K562 (cell line): ENCODE data around the gene NEDD9. TPM values are rescaled to one million over a fixed set of nuclear protein-coding genes. Genes with fewer than 3 reads are reported as not detected.

Experiments
- ATAC-seq: fragments of 200-7000 bp; cut with Tn5 transposase; 3 replicates; pipeline ENCODE4 v1.9.1; 2020; ENCODE audit warnings: moderate library complexity
- BruUV-seq: library from RNA; stranded (reverse); fragments of 400-500 nt; replicated peaks from 2 replicates; lab custom pipeline; 2021; lab: Mats Ljungman, UMichigan
- CTCF ChIA-PET: fragments of 300-600 bp; formaldehyde crosslinking; extraction: SDS; loops from one replicate; lab custom pipeline; 2021; ENCODE audit warnings: low intra/inter-chr PET ratio; lab: Yijun Ruan, JAX
- POLR2A ChIA-PET: fragments of 300-600, 350-650 bp; sonication (Branson Sonifier 250); formaldehyde crosslinking; extraction: SDS; loops from one replicate; lab custom pipeline; 2021; ENCODE audit warnings: antibody characterized with exemption, inconsistent platforms; lab: Yijun Ruan, JAX
- DNase-seq, 4 experiments: peaks; one replicate each; pipeline versions ENCODE4 v3.0.0 to v3.0.0-alpha.2; 2011 to 2018; ENCODE audit warnings: low spot score in 3 of 4, mixed read lengths in 3 of 4; ENCODE audit errors: extremely low read depth in 1 of 4
- FAIRE-seq: peaks from 2 replicates; lab custom pipeline; 2011; peaks lifted over from hg19 to GRCh38; lab: Jason Lieb, UNC
- H2AFZ ChIP-seq: 2 replicates; pipeline ENCODE4 v1.6.0; 2011; ENCODE audit warnings: low read depth, low read length, control low read depth, inconsistent platforms
- H3K27ac ChIP-seq: fragments of 200-600 bp; 3 replicates; pipeline ENCODE4 v1.8.0; 2011; ENCODE audit warnings: low read depth, mild to moderate bottlenecking, control low read depth, inconsistent platforms, low read length, moderate library complexity, mixed read lengths; ENCODE audit errors: extremely low read depth
- H3K27me3 ChIP-seq, 2 experiments: fragments of 300-600 bp in 1 of 2; 2 replicates in 1 of 2; 3 replicates in 1 of 2; pipeline versions ENCODE4 v1.6.0 to v1.8.0; 2011; ENCODE audit warnings: inconsistent platforms in 2 of 2, low read length in 2 of 2, mild to moderate bottlenecking in 1 of 2, mixed read lengths in 1 of 2, moderate library complexity in 1 of 2; ENCODE audit not compliant: control insufficient read depth in 2 of 2, insufficient read depth in 2 of 2
- H3K36me3 ChIP-seq: fragments of 300-600 bp; 3 replicates; pipeline ENCODE4 v1.8.0; 2011; ENCODE audit warnings: mild to moderate bottlenecking, low read length, inconsistent platforms; ENCODE audit not compliant: control insufficient read depth, insufficient read depth
- H3K4me1 ChIP-seq, 2 experiments: fragments of 200-600 bp in 1 of 2; replicated peaks in 1 of 2; 2 replicates in 1 of 2; 3 replicates in 1 of 2; pipeline versions ENCODE4 v1.5.1 to v1.8.0; 2011; ENCODE audit warnings: inconsistent platforms in 2 of 2, low read length in 2 of 2, mild to moderate bottlenecking in 1 of 2, mixed read lengths in 1 of 2, moderate library complexity in 1 of 2; ENCODE audit not compliant: control insufficient read depth in 2 of 2, insufficient read depth in 2 of 2
- H3K4me2 ChIP-seq: 2 replicates; pipeline ENCODE4 v1.6.1; 2011; ENCODE audit warnings: low read length, control low read depth, inconsistent platforms, mixed read lengths; ENCODE audit not compliant: insufficient read depth
- H3K4me3 ChIP-seq: fragments of 200-600 bp; sonication (generic), shearing (Covaris generic); 2 replicates; pipeline ENCODE4 v1.5.1; 2016; ENCODE audit warnings: control low read depth, inconsistent platforms
- H3K79me2 ChIP-seq: fragments of 200-600 bp; 3 replicates; pipeline ENCODE4 v1.8.0; 2011; ENCODE audit warnings: low read length, inconsistent platforms; ENCODE audit not compliant: control insufficient read depth, insufficient read depth
- H3K9ac ChIP-seq, 2 experiments: 2 replicates each; pipeline versions ENCODE4 v1.6.0 to v1.6.1; 2011; ENCODE audit warnings: low read depth in 2 of 2, low read length in 2 of 2, control low read depth in 1 of 2, inconsistent platforms in 1 of 2, mild to moderate bottlenecking in 1 of 2, mixed read lengths in 1 of 2; ENCODE audit not compliant: insufficient read depth in 1 of 2
- H3K9me1 ChIP-seq: one replicate; pipeline ENCODE4 v1.6.0; 2011; ENCODE audit warnings: inconsistent platforms, mild to moderate bottlenecking, low read length, moderate library complexity; ENCODE audit not compliant: control insufficient read depth, insufficient read depth
- H3K9me3 ChIP-seq: replicated peaks from 2 replicates; pipeline ENCODE4 v1.5.1; 2011; ENCODE audit warnings: low read depth, low read length, inconsistent platforms; ENCODE audit not compliant: control insufficient read depth, insufficient read depth
- H4K20me1 ChIP-seq: replicated peaks from 2 replicates; pipeline ENCODE4 v1.6.1; 2011; ENCODE audit warnings: low read length, inconsistent platforms, mixed read lengths; ENCODE audit not compliant: control insufficient read depth, insufficient read depth
- DDX20 ChIP-seq: fragments of 450-650 bp; IDR thresholded peaks from 2 replicates; pipeline ENCODE4 v1.6.1; 2016; ENCODE audit warnings: missing genetic modification characterization, low read depth, mild to moderate bottlenecking, missing compliant biosample characterization, moderate library complexity
- GABPB2 ChIP-seq: fragments of 250-450 bp; sonication (Bioruptor Pico); conservative IDR thresholded peaks from 2 replicates; pipeline ENCODE4 v1.5.1; 2021; ENCODE audit warnings: mild to moderate bottlenecking
- KAT2B ChIP-seq: IDR thresholded peaks from one replicate; pipeline ENCODE4 v1.6.1; 2012; ENCODE audit warnings: low read depth, mild to moderate bottlenecking, control low read depth, inconsistent platforms, low read length, moderate library complexity
- MLLT1 ChIP-seq, 2 experiments: fragments of 450-650 bp; IDR thresholded peaks; 2 replicates each; pipeline ENCODE4 v1.6.1; 2016
- RBM39 ChIP-seq: fragments of 200-400 bp; formaldehyde crosslinking; optimal IDR thresholded peaks from 2 replicates; pipeline ENCODE3; 2018; ENCODE audit warnings: low read depth, low read length
- SIRT6 ChIP-seq: IDR thresholded peaks from one replicate; pipeline ENCODE4 v1.6.1; 2012; ENCODE audit warnings: low read depth, mild to moderate bottlenecking, control low read depth, inconsistent platforms, low read length, moderate library complexity
- SP1 ChIP-seq: sonication (generic); formaldehyde crosslinking; IDR thresholded peaks from 2 replicates; pipeline ENCODE4 v1.8.1; 2022; ENCODE audit warnings: mild to moderate bottlenecking, missing genetic modification reagents
- SRSF9 ChIP-seq: fragments of 200-400 bp; formaldehyde crosslinking; IDR thresholded peaks from 2 replicates; pipeline ENCODE4 v1.6.1; 2017; ENCODE audit warnings: low read depth, low read length, borderline replicate concordance
- STAG1 ChIP-seq: sonication (generic); formaldehyde crosslinking; IDR thresholded peaks from 2 replicates; pipeline ENCODE4 v1.5.0; 2020; ENCODE audit warnings: missing genetic modification reagents, borderline replicate concordance
- TARDBP ChIP-seq: fragments of 450-650 bp; IDR thresholded peaks from 2 replicates; pipeline ENCODE4 v1.6.1; 2016
- USF2 ChIP-seq: sonication (generic); formaldehyde crosslinking; IDR thresholded peaks from 2 replicates; pipeline ENCODE4 v1.5.0; 2020; ENCODE audit warnings: missing genetic modification reagents
- ZNF316 ChIP-seq: fragments of 450-650 bp; IDR thresholded peaks from 2 replicates; pipeline ENCODE4 v1.6.1; 2016
- ZNF384 ChIP-seq: IDR thresholded peaks from 2 replicates; pipeline ENCODE4 v1.6.1; 2012; ENCODE audit warnings: low read depth, low read length, improper control_type of control experiment
- ZNF785 ChIP-seq: fragments of 250-450 bp; sonication (Bioruptor Pico); IDR thresholded peaks from 2 replicates; pipeline ENCODE4 v1.4.0; 2020; ENCODE audit warnings: mild to moderate bottlenecking
- WGBS: fragments of 100-300 bp; shearing (Covaris generic); methylation state at CpG from one replicate; pipeline ENCODE4 v1.1.6; 2016; ENCODE audit warnings: low coverage, mixed read lengths; ENCODE audit not compliant: insufficient coverage; ENCODE audit errors: missing lambda C conversion rate; 5-methylcytosine and 5-hydroxymethylcytosine counted together
- in situ Hi-C: fragments of 300-500 bp; cut with MboI; formaldehyde crosslinking; loops from 4 replicates; pipeline ENCODE4 v1.15.0; 2018; ENCODE audit warnings: inconsistent platforms, mixed read lengths
- intact Hi-C: fragments of 100-400 bp; cut with micrococcal nuclease; formaldehyde crosslinking; loops from 2 replicates; pipeline ENCODE4 v1.14.2; 2022
- polyA plus RNA-seq, 8 experiments: library from polyadenylated mRNA; depleted of rRNA in 4 of 8; stranded (reverse) in 5 of 8; unstranded in 3 of 8; fragments of >200 nt; fragmentation: Nextera tagmentation in 2 of 8; fragmentation: Illumina TruSeq in 1 of 8; extraction: Ambion mirVana in 2 of 8; extraction: Trizol in 1 of 8; gene quantifications; 2 replicates each; pipeline versions ENCODE4 v1.2.1 to v1.2.3, GENCODE V29; 2011 to 2014; ENCODE audit warnings: inconsistent platforms in 1 of 8, missing spikeins in 1 of 8
- total RNA-seq, 7 experiments: library from RNA; depleted of rRNA in 6 of 7; stranded (reverse); fragments of >200 nt in 6 of 7; fragmentation: Illumina TruSeq in 2 of 7; extraction: Trizol in 2 of 7; gene quantifications; 2 replicates each; pipeline versions ENCODE4 v1.2.1 to v1.2.3, GENCODE V29; 2011 to 2021; ENCODE audit warnings: low replicate concordance in 1 of 7
- TF ChIP-seq, protein P1 (sequence below): sonication (generic); formaldehyde crosslinking; IDR thresholded peaks from 2 replicates; pipeline ENCODE4 v1.8.0; 2022; ENCODE audit warnings: missing genetic modification reagents, mild to moderate bottlenecking, borderline replicate concordance

NEDD9 gene
- total and polyA plus RNA-seq, 9 of the 15 experiments (the other 6 are each of a cell fraction or from before 2014, with no cell fraction given), result 0.04 to 0.18 (median 0.15) TPM; not detected in 6

- Histone ChIP-seq H3K36me3 (no peaks in the 10 kb centered on the region), H3K9me3 (no peaks in the 10 kb centered on the region), H2AFZ (no peak overlapping the region), H4K20me1 (no peaks in the 10 kb centered on the region), H3K4me3 (no peak overlapping the region), H3K79me2 (no peaks in the 10 kb centered on the region), H3K9me1 (no peaks in the 10 kb centered on the region), H3K27me3 (peaks cover 17 to 45% of the 10 kb centered on the region in 2 experiments), H3K4me1 (no peaks in the 10 kb centered on the region), H3K4me2 (no peak overlapping the region), H3K27ac (no peak overlapping the region), H3K9ac (no peak overlapping the region)
- intact Hi-C loops, result no loop called here
- in situ Hi-C loops, result no loop called here
- BruUV-seq, result no TSS peak
- DNase-seq, result no peak
- no peak for FAIRE-seq
- 3% methylated on average over 5 of the region's 5 CpGs for WGBS
- no peak for ATAC-seq
- ChIA-PET POLR2A (no interaction called here), CTCF (interaction anchor here (0.6 kb wide), 1 partner anchor 1062 kb away, joined by 4 read pairs; no protein-coding TSS in a partner anchor)
- TF ChIP-seq ZNF316 (no peak), SP1 (CRISPR knock-in tag) (no peak)
Measured at GRCh38 chr6:11204794-11205366, 27.6 kb downstream of the NEDD9 start.

GRCh38 chr6:11204005-11204399, 28.5 kb downstream of the NEDD9 start:
- DNase-seq, result no peak
- no peak for FAIRE-seq
- ATAC-seq, result no peak
- Histone ChIP-seq H3K4me1 (no peaks in the 10 kb centered on the region), H3K9me1 (no peaks in the 10 kb centered on the region), H3K4me2 (no peak overlapping the region), H3K9ac (no peak overlapping the region), H4K20me1 (no peaks in the 10 kb centered on the region), H3K9me3 (no peaks in the 10 kb centered on the region), H2AFZ (no peak overlapping the region), H3K27me3 (peaks cover 20 to 50% of the 10 kb centered on the region in 2 experiments), H3K79me2 (no peaks in the 10 kb centered on the region), H3K27ac (no peak overlapping the region), H3K4me3 (no peak overlapping the region), H3K36me3 (no peaks in the 10 kb centered on the region)
- intact Hi-C loops, result no loop called here
- in situ Hi-C loops, result no loop called here
- CTCF ChIA-PET, result no interaction called here
- BruUV-seq, result no TSS peak
- POLR2A ChIA-PET, result no interaction called here
- WGBS, result 6% methylated on average over 4 of the region's 4 CpGs
- TF ChIP-seq RBM39 (no peak), SRSF9 (no peak), TARDBP (no peak), ZNF785 (no peak), KAT2B (no peak), GABPB2 (no peak), ZNF384 (no peak), USF2 (no peak), SIRT6 (no peak), MLLT1 (IDR thresholded peaks at IDR 0.05) (no peak), DDX20 (tag) (no peak), STAG1 (CRISPR knock-in tag) (no peak)
- TF ChIP-seq, protein P1, sequence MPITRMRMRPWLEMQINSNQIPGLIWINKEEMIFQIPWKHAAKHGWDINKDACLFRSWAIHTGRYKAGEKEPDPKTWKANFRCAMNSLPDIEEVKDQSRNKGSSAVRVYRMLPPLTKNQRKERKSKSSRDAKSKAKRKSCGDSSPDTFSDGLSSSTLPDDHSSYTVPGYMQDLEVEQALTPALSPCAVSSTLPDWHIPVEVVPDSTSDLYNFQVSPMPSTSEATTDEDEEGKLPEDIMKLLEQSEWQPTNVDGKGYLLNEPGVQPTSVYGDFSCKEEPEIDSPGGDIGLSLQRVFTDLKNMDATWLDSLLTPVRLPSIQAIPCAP (CRISPR knock-in tag), result no peak
